Left ventricle myocardium superior (tissue), 1 donor: Measurements from ENCODE around the gene FREY1. TPM values are rescaled to one million over a fixed set of nuclear protein-coding genes. Genes with fewer than 3 reads are reported as not detected.

Source experiments
- ATAC-seq: fragments of 200-7000 bp; cut with Tn5 transposase; one replicate; pipeline ENCODE4 v1.9.1; 2020; ENCODE audit warnings: mild to moderate bottlenecking, moderate library complexity
- DNase-seq: peaks from one replicate; pipeline ENCODE4 v3.0.0-alpha.2; 2020
- intact Hi-C: fragments of 100-400 bp; cut with micrococcal nuclease; formaldehyde crosslinking; loops from one replicate; pipeline ENCODE4 v1.11.0; 2022
- long read RNA-seq: library from polyadenylated mRNA; unstranded; transcript quantifications from one replicate; pipeline ENCODE4 v2.0.0, GENCODE V29; 2021
- total RNA-seq: library from RNA; stranded (reverse); fragmentation: NEBNext Ultra II Directional; extraction: Animal tissue kit (Norgen Biotek cat#: 25700); gene quantifications from one replicate; pipeline ENCODE4 v1.2.1, GENCODE V29; 2021
- donor health status: DM: no; HTN: yes; CAD: no; lungs with severe emphysema.

The FREY1 gene, protein sequence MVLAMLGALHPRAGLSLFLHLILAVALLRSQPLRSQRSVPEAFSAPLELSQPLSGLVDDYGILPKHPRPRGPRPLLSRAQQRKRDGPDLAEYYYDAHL
- 0.52 TPM for total RNA-seq
- long read RNA-seq: 0 reads

DNA sequence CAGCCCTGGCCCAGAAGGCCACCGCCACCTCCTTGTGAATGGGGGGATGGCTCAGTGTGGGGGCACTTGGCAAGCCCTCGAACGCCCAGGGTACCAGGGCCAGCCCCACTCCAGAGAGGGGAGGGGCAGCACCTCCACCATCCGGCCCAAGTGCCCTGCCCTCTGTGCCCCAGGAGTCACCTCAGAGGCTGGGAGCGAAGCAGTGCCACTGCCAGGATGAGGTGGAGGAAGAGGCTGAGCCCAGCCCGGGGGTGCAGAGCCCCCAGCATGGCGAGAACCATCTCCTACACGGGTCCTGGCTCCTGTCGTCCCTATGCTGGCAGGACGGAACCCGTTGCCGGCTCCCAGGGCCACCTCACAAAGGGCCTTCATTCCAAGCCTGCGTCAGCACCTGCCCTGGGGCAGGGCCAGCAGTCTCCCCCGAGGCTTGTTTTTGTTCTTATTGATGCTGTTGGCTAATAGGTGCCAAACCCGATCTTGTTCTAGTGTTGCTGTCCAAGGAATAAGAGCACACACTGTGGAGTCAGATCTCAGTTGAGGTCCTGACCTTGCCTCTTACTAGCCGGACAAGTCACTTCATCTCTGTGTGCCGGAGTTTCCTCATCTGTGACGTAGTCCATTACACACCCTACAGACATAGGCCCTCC is at the start of gene FREY1:
TSS of gene FREY1 (minus strand) at position 307 of the 647 bp plus-strand sequence. CDS start at position 281, 26 bp downstream.
- ATAC-seq: no peak
- intact Hi-C loops: no loop called here
- no peak for DNase-seq

DNA sequence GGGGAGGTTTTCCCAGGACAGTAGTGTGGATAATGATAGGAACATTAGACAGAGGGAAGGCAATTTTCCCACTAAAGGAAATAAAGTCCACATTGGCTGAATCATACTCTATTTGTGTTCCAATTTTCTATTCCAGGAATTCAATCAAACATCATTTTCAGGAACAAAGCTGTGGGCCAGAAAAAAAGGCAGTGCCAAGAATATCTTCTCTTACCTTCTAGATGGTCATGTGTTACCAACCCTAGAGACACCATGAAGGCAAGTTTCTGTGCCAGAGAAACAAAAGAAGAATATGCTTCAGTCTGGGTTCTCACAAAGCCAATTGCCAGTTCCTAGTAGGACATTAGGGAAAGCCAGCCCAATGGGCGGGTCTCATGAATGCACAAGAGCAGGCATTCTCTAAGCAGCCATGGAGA is 42.9 kb upstream of the FREY1 start:
- ATAC-seq (peak; percentile 52), DNase-seq (no peak)
- intact Hi-C loops: no loop called here

DNA sequence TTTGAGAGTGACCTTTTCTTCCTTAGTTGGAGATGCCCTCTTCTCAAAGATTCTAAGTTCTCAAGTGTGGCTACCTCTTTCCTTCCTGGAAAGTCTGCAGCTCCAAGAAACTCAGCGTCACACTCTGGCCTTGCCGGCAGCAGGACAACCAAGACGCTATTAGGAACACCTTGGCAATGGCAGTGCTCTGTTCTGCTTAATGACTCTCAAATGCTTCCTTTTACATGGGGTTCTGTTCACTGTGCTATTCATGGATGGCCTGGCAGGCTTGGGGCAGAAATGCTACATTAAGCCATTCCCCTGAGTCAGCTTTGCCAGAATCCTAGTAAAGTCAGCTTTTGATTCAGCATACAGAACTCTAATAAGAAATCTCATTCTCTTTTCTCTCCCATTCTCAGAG is 41.3 kb upstream of the FREY1 start:
- DNase-seq: no peak
- intact Hi-C loops: no loop called here
- ATAC-seq: no peak

DNA sequence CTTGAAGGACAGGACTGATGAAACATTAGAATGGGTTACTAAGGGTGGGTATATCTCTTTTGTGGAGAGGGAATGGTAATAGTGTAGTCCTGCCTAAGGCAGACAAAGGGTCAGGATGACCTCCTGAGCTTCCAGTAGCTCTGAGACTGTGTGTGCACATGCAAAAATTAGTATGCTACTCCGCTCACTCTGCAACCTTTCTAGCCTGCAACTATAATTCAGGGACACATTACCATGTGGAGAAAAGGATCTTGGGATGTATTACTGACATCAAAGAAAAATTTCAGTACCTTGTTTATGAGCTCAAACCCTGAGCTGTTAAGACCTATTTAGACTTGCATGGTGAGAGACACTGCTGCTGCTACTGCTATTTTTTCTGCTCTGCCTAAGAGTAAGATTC is 40.8 kb upstream of the FREY1 start:
- intact Hi-C loops: no loop called here

DNA sequence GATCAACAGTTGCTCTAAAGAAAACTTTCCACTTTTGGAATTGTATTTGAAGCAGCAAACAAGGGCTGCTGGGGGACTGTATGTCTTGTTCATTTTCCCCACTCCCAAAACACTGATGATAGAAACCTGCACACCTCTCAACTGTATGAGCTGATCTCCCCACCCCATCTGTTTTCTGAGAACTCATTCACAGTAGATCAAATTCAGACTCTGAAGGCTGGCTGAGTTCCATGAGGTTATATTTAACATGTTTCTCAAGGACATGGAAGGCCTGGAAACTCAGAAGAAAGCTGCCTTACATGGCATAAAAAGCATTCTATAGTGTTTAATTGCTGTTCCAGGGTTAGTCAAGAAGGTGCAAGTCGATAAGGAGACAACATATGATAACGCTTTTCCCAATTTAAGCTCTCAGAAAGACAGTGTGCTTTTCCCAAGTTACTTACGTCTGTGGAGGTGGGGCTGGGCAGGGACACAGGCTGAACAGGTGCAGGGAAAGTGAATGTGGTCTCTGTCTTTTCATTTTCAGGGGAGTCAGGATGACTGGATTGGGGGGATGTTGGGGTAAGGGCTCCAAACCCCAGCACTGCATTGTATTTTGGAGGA is 38.4 kb upstream of the FREY1 start:
- ATAC-seq (peak; percentile 54), DNase-seq (no peak)
- intact Hi-C loops: no loop called here

More for the DNA sequence above, 40.8 kb upstream of the FREY1 start:
- DNase-seq (no peak), ATAC-seq (no peak)

DNA sequence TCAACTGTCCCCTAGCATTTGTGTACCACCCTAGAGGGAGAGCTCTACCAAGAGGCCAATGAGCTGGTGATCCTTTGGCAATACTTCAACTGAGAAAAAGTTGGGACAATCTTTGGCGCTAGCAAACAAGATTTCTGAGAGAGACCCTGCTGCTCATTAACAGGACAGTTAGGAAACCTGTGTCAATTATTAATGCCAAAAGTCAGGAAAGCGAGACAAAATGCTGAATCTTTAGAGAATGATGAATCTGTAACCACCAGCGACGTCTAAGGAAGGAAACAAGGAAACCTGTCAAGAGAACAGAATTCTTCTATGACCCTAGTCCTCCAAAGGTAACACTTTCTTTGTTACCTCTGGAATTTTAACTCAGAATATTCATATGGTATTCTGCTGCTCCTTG is 35.3 kb upstream of the FREY1 start:
- no peak for DNase-seq
- no peak for ATAC-seq
- intact Hi-C loops: no loop called here

DNA sequence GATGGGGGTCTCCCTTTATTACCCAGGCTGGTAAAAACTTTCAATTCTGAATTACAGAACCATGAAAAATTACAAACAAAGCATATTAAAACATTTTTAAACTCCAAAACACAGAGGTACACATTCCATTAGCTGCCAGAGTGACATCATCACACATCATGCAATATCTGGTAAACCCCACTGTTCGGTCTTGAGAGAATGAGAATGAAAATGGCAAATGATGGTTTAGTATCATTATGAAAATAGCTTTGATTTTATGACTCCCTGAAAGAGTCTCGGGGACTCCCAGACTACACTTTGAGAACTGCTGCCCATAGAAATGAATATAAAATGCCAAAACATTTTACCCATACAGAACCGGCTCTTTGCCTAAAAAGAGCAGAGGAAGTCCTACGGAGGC is 34.2 kb upstream of the FREY1 start:
- ATAC-seq (no peak), DNase-seq (no peak)
- intact Hi-C loops: no loop called here

DNA sequence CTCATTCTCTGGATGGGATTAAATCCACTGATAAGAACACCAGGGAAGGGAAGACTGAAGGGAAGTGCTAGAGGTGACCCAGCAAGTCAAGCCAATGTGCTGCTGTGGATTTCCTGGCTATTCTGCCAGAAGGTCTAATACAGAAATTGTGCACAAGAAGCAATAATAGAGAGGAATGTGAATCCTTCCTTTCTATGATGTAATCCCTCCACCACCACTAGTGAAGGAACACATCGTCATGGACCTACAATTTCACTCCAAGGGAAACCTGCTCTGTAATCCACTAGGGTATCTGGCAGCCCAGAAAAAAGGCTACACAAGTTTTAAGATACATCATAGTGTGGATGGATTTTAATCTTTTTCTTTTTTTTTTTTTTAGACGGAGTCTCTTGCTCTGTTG is 32.8 kb upstream of the FREY1 start:
- DNase-seq (no peak), ATAC-seq (no peak)
- intact Hi-C loops: no loop called here

DNA sequence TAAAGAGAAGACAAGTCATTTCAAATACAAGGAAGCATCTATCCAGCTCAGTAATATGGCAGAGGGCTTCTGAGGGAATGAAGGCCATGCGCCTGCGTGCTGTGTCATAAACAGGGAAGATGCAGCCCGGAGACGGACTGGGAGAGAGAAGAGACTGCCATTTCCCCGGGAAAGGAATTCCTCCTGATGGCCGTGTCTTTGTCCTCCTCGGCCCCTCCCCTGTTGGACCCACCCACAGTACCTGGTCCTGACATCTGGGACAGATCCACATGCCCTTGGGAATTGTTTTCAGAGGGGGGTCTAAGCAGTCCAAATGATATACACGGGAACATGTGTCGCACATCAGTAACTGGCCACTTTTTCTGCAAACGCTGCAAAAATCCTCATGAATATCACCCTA is 30.8 kb upstream of the FREY1 start:
- no peak for DNase-seq
- intact Hi-C loops: no loop called here
- ATAC-seq: no peak

DNA sequence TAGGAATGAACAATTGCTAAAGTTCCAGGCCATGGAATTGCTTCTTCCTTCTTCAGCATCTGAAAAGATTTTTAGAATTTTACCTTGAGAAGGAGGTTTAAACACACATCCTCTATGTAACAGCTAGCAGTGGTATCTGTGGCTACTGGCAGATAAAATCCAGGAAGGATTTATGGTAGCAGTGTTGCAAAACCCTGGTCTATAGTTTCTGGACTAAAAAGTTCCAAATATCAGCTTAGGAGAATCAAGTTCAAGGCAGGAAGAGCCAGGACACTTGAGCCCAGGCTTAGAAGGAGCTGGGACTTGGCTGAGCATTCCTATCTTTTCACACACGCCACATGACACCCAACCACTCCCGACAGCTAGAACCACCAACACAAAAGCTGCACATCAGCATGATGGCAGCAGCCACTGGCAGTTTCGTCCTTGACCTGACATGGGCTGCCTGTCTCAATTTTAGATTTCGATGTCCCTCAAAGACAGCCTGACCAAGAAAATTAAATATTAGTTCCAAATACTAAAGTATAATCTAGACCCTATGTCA is 29.5 kb upstream of the FREY1 start:
- intact Hi-C loops: no loop called here
- no peak for ATAC-seq
- no peak for DNase-seq

DNA sequence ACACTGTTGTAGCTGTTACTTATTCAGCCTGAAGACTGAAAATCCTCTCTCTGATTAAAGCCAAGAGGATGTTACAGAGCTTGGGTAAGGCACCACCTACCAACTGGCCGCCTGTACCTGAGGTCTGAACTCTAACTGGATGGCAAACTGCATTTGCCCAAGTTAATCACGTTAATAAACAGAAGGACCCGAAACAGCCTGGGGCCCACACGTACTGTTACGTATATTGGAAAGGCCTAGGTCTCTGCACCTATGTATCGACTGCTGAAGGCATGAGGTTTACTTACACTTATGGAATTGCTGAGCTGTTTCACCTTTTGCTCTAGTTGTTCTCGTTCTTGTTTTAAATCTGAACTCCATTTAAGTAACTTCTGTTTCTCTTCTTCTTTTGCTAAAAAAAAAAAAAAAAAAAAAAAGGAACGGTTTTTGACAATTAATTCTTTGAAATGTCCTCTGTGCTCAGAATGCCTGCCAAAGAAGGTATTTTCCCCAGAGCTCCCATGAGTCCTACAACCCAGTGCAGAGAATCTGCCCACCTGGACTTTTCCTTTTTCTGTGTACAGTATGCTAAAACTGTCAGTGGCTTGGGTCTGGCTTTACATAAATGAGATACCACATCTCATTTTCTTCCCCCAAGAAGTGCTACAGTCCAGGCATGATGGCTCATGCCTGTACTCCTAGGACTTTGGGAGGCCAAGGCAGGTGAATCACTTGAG is 28.4 kb upstream of the FREY1 start:
- DNase-seq (no peak), ATAC-seq (no peak)
- intact Hi-C loops: no loop called here

DNA sequence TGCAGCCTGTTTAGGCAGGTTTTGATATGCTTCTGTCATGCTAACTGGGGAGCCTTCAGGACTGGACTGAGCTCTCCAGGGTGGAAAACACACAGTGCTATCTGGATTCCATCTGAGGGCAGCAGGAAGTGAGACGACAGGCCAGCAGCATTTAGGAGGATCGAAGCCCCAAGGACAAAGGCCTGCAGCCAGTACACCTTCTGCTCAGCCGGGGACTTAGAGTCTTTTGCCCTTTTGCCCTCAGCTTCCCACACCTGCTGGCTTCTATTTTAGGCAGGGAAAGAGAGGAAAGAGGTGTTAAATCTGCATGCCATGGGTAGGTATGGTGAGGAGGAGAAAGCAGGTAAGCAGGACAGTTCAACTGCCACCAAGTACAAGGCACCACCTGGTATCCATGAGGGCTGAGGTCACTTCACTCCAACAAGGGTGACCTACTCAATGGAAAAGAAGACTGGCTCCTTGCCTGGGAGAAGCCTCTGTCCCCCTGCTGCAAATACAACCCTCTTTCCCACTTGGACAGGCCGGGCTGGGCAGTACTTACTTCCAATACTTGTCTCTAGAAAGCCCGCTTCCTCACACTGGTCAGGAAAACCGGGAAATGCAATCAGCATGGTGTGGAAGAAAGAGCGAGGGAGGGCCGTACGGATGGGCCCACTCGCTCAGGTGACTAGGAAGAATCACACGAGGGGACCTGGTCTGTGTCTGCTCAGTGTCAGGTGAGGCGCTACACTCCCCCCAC is 27.7 kb upstream of the FREY1 start:
- DNase-seq (no peak), ATAC-seq (no peak)
- intact Hi-C loops: no loop called here

DNA sequence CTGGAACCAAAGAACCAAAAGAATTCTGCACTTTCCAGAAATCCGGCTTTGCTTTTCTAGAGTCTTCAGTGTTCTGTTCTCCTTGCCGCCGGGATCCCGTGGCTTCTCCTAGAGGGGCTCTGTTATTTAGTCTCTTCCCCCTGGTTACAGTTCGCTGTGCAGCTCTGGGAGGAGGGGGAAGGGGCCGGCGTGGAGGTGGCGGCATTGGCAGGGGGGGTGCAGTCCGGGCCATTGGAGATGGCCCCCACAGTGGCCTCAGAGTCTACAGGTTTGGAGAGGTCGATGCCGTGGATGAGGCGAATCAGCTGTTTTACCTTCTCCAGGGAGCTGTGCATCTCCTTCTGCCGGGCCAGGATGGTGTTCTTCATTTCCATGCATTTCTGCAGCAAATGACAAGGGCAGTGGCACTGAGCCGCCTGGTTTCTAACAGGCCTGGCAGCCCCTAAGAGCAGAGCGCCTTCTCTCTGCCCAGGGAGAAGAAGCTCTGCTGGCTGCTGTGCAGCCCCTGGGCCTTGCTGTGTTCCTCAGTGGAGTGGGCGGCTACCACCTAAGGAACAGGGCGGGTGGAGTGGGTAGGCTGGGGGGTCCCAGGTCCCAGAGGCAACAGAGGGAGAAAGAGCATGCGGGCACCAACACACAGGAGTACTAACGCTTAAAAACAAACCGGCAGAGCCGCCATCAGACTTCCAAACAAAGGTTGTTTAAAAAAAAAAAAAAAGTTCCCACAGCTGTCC is 26.9 kb upstream of the FREY1 start:
- no peak for DNase-seq
- intact Hi-C loops: no loop called here
- ATAC-seq: no peak

DNA sequence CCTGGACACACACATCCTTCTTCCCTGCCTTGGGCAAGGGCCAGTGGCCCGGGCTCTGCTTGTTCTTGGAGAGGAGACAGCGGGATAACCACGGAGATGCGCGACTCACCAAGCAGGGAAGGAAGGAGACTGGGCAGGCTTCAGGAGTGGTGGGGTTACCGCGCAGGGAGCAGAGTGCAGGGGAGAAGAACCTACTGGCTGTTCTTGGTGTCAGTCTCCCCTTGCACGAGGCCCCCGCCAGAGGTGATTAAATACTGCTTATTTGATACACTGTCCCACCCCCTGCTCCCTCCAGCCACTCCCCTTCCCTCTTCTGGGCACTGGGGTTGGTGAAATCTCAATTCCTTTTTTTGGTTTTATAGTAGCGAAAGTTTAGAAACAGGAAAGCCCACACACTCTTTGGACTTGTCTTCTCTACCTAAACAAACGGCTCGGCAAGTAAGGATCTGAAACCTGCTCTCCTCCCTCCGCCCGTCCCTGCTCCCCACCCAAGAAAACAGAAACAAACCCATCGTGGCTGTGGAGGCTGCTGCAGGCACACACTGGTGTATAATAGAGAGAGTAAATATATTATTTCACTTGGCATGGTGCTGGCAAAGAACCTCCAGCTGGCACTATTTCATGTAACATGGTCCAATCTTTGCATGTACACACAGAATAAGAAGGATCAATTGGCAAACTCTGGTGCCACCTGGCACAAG is 26.2 kb upstream of the FREY1 start:
- DNase-seq: no peak
- ATAC-seq: no peak
- intact Hi-C loops: no loop called here

DNA sequence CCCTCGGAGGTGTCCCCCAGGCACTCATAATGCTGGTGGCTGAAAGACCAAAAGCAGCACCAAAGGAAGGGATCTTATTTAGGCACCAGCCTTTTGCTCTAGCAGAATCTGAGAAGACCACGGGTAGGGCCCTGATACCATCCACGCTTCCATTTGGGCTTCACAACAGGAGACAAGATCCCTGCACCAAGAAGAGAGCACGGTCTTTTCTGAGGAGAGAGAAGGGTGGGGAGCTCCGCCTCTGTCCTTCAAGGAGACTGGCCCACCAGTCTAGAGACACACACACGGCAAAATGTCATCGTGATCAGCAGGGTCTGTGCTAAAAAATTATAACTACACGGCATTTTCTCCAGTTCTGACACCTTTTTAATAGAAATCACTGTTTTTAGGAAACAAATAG is 25.1 kb upstream of the FREY1 start:
- DNase-seq (no peak), ATAC-seq (no peak)
- intact Hi-C loops: no loop called here

DNA sequence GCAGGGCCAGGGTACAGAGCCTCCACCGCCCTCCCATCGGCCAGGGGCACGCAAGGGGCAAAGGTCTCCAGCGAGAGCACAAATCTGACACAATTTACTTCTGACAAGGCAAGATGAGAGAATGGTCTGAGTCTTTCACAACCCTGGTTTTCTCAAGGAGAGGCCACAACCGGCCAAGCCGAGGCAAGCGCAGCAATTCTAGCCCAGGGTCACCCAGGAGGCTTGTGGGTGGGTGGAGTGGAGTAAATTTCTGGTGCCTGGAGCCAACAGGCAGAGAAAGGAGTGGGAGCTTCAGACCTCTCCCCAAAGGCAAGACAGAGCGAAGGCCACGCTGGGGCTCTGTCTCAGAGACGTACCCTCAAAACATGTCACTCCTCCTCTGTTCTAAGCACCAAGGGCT is 24.7 kb upstream of the FREY1 start:
- DNase-seq (no peak), ATAC-seq (no peak)
- intact Hi-C loops: no loop called here

DNA sequence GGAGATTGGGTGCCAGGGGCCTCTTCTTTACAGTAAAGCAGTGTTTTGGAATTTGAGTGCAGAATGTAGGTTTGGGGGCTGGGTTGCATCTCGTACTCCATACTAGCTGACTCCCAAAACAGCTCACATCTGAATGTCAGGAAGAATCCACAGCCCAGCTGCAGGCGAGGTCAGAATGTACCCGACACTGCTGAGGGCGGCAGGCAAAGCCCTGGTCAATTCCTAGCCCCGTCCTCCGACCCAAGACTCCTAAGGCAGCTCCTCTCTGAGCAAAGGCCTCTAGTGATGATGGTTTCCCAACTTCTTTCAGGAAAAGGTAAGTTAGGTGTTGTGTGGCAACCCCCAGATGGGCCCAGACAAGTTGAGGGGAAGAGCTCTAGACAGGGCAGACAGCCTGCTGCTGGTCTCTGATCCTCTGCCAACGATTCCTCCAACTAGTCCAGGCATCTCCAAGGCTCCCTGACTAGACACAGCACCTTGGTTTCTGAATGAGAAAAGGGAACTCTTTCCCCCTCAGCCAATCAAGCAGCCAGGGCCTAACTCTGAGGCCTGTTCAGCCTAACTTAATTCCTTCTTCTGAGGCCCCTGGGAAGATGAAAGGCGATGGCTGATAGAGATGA is 24.0 kb upstream of the FREY1 start:
- intact Hi-C loops: no loop called here
- peak; percentile 6 for ATAC-seq

More for the DNA sequence above, 24.0 kb upstream of the FREY1 start:
- DNase-seq: no peak
